HCT116 (cell line): ENCODE measurements around the gene CIB4. TPM values are rescaled to one million over a fixed set of nuclear protein-coding genes. Genes with fewer than 3 reads are reported as not detected.

Experiments used
- ATAC-seq: fragments of 200-7000 bp; cut with Tn5 transposase; 2 replicates; pipeline ENCODE4 v1.9.1; 2020; ENCODE audit warnings: mild to moderate bottlenecking, moderate library complexity
- BruUV-seq: library from RNA; stranded (reverse); fragments of 400-500 nt; replicated peaks from 2 replicates; lab custom pipeline; 2021; lab: Mats Ljungman, UMichigan
- CTCF ChIA-PET: fragments of 300-600 bp; sonication (Branson Sonifier 250); formaldehyde crosslinking; loops from one replicate; lab custom pipeline; 2021; ENCODE audit warnings: antibody characterized with exemption; lab: Charles Lee
- POLR2A ChIA-PET: fragments of 300-600, 350-600 bp; sonication (Branson Sonifier 250); formaldehyde crosslinking; loops from one replicate; lab custom pipeline; 2021; ENCODE audit warnings: antibody characterized with exemption; lab: Charles Lee
- RAD21 ChIA-PET, 2 experiments: fragments of 300-600 bp; sonication (Branson Sonifier 250); formaldehyde crosslinking; loops; one replicate each; lab custom pipeline; 2023; ENCODE audit warnings: low total read pairs in 2 of 2; ENCODE audit not compliant: uncharacterized antibody in 2 of 2, unreplicated experiment in 2 of 2, low non-redundant PET in 1 of 2; lab: Charles Lee
- DNase-seq: peaks from one replicate; pipeline ENCODE4 v3.0.0-alpha.2; 2010; ENCODE audit warnings: low read depth, low spot score
- H2AFZ ChIP-seq: fragments of 200-600 bp; shearing (Covaris generic), sonication (generic); 2 replicates; pipeline ENCODE4 v1.6.1; 2017; ENCODE audit warnings: low read depth, mixed run types, mixed read lengths, antibody characterized with exemption, low read length; ENCODE audit not compliant: poor library complexity, severe bottlenecking
- H3K27ac ChIP-seq: 2 replicates; pipeline ENCODE4 v1.5.1; 2012; ENCODE audit warnings: low read depth, low read length
- H3K27me3 ChIP-seq: fragments of 200-600 bp; sonication (generic); 2 replicates; pipeline ENCODE4 v1.6.1; 2016; ENCODE audit warnings: mixed run types, low read length, mixed read lengths; ENCODE audit not compliant: insufficient read depth
- H3K36me3 ChIP-seq, 2 experiments: fragments of 200-500 bp in 1 of 2; fragments of 200-600 bp in 1 of 2; sonication (Bioruptor generic) in 1 of 2; sonication (generic) in 1 of 2; 2 replicates each; pipeline versions ENCODE4 v1.5.1 to v1.6.1; 2014 to 2016; ENCODE audit warnings: low read length in 2 of 2, inconsistent platforms in 1 of 2, mixed read lengths in 1 of 2, mixed run types in 1 of 2; ENCODE audit not compliant: insufficient read depth in 2 of 2, control insufficient read depth in 1 of 2
- H3K4me1 ChIP-seq, 2 experiments: fragments of 200-600 bp in 1 of 2; sonication (generic) in 1 of 2; 2 replicates each; pipeline versions ENCODE4 v1.5.1 to v1.6.1; 2012 to 2017; ENCODE audit warnings: low read length in 2 of 2, inconsistent platforms in 1 of 2, mild to moderate bottlenecking in 1 of 2, mixed read lengths in 1 of 2, mixed run types in 1 of 2, moderate library complexity in 1 of 2; ENCODE audit not compliant: insufficient read depth in 2 of 2, control insufficient read depth in 1 of 2
- H3K4me2 ChIP-seq: fragments of 200-600 bp; sonication (generic); 2 replicates; pipeline ENCODE4 v1.6.1; 2017; ENCODE audit warnings: mixed run types, low read length, mixed read lengths
- H3K4me3 ChIP-seq, 2 experiments: fragments of 200-600 bp in 1 of 2; sonication (generic) in 1 of 2; replicated peaks in 1 of 2; 2 replicates each; pipeline ENCODE4 v1.5.1; 2011 to 2016; ENCODE audit warnings: low read length in 2 of 2, control low read depth in 1 of 2, low read depth in 1 of 2, mild to moderate bottlenecking in 1 of 2, mixed read lengths in 1 of 2, mixed run types in 1 of 2
- H3K79me2 ChIP-seq: fragments of 200-600 bp; sonication (generic); 2 replicates; pipeline ENCODE4 v1.6.1; 2017; ENCODE audit warnings: mild to moderate bottlenecking, mixed run types, low read length, moderate library complexity, mixed read lengths; ENCODE audit not compliant: insufficient read depth
- H3K9ac ChIP-seq: fragments of 200-600 bp; sonication (generic); 2 replicates; pipeline ENCODE4 v1.6.1; 2016; ENCODE audit warnings: low read length, mixed read lengths
- H3K9me2 ChIP-seq: fragments of 200-600 bp; sonication (generic), shearing (Covaris generic); 2 replicates; pipeline ENCODE4 v1.6.1; 2017; ENCODE audit warnings: mixed run types, mild to moderate bottlenecking, moderate library complexity; ENCODE audit not compliant: insufficient read depth
- H3K9me3 ChIP-seq, 2 experiments: fragments of 200-500 bp in 1 of 2; fragments of 200-600 bp in 1 of 2; sonication (Bioruptor generic) in 1 of 2; sonication (generic) in 1 of 2; 2 replicates each; pipeline ENCODE4 v1.6.1; 2014 to 2017; ENCODE audit warnings: low read length in 2 of 2, mixed read lengths in 2 of 2, inconsistent platforms in 1 of 2, low read depth in 1 of 2, mild to moderate bottlenecking in 1 of 2, mixed run types in 1 of 2, moderate library complexity in 1 of 2; ENCODE audit not compliant: control insufficient read depth in 1 of 2, insufficient read depth in 1 of 2
- H4K20me1 ChIP-seq: fragments of 200-600 bp; sonication (generic), shearing (Covaris generic); 2 replicates; pipeline ENCODE4 v1.6.1; 2017; ENCODE audit warnings: mixed run types, mild to moderate bottlenecking, moderate library complexity; ENCODE audit not compliant: insufficient read depth
- CEBPB ChIP-seq: IDR thresholded peaks from 2 replicates; pipeline ENCODE4 v1.6.1; 2012; ENCODE audit warnings: low read depth
- CTCF ChIP-seq, 3 experiments: fragments of 200-600 bp in 1 of 3; sonication (generic) in 1 of 3; IDR thresholded peaks in 2 of 3; conservative IDR thresholded peaks in 1 of 3; 2 replicates each; pipeline ENCODE4 v1.5.1; 2012 to 2017; ENCODE audit warnings: low read depth in 2 of 3, low read length in 2 of 3, antibody characterized with exemption in 1 of 3, borderline replicate concordance in 1 of 3, control low read depth in 1 of 3, mild to moderate bottlenecking in 1 of 3, mixed read lengths in 1 of 3, mixed run types in 1 of 3, moderate library complexity in 1 of 3; ENCODE audit not compliant: insufficient read depth in 1 of 3
- EZH2phosphoT487 ChIP-seq: fragments of 200-600 bp; IDR thresholded peaks from 2 replicates; pipeline ENCODE4 v1.6.1; 2018; ENCODE audit warnings: antibody characterized with exemption, borderline replicate concordance
- JUND ChIP-seq: IDR thresholded peaks from 2 replicates; pipeline ENCODE4 v1.6.1; 2012
- POLR2AphosphoS5 ChIP-seq: IDR thresholded peaks from 2 replicates; pipeline ENCODE4 v1.6.1; 2011; ENCODE audit warnings: mild to moderate bottlenecking, low read depth, low read length, moderate library complexity
- SIN3A ChIP-seq: IDR thresholded peaks from 2 replicates; pipeline ENCODE4 v1.6.1; 2012; ENCODE audit warnings: low read depth
- YY1 ChIP-seq: IDR thresholded peaks from 2 replicates; pipeline ENCODE4 v1.6.1; 2011; ENCODE audit warnings: low read length, low read depth, moderate library complexity, mild to moderate bottlenecking; ENCODE audit not compliant: insufficient replicate concordance; ENCODE audit errors: extremely low read depth
- ZBTB33 ChIP-seq: IDR thresholded peaks from 2 replicates; pipeline ENCODE4 v1.6.1; 2011; ENCODE audit warnings: mild to moderate bottlenecking, low read length, moderate library complexity; ENCODE audit not compliant: insufficient replicate concordance; ENCODE audit errors: extremely low read depth
- ZFX ChIP-seq: fragments of 450-650 bp; IDR thresholded peaks from 2 replicates; pipeline ENCODE4 v1.6.1; 2017
- intact Hi-C: fragments of 100-400 bp; cut with micrococcal nuclease; formaldehyde crosslinking; loops from 2 replicates; pipeline ENCODE4 v1.10.0; 2022
- total RNA-seq: library from RNA; stranded (reverse); gene quantifications from one replicate; pipeline ENCODE4 v1.2.1, GENCODE V29; 2021; ENCODE audit not compliant: unreplicated experiment
- TF ChIP-seq, protein P1 (sequence below): IDR thresholded peaks from 2 replicates; pipeline ENCODE4 v1.6.1; 2012
- TF ChIP-seq, protein P2 (sequence below): IDR thresholded peaks from 2 replicates; pipeline ENCODE4 v1.6.1; 2012

The CIB4 gene
- total RNA-seq, 1 experiment from 2014 or later, result not detected

- no TSS peak for BruUV-seq
- H3K9me3 ChIP-seq, result no peaks in the 10 kb centered on the region
- no peaks in the 10 kb centered on the region for H3K9me2 ChIP-seq
- ChIA-PET POLR2A (no interaction called here), CTCF (no interaction called here), RAD21 (no interaction called here)
- TF ChIP-seq, protein P1, sequence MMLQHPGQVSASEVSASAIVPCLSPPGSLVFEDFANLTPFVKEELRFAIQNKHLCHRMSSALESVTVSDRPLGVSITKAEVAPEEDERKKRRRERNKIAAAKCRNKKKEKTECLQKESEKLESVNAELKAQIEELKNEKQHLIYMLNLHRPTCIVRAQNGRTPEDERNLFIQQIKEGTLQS, result no peak
- TF ChIP-seq, protein P2, sequence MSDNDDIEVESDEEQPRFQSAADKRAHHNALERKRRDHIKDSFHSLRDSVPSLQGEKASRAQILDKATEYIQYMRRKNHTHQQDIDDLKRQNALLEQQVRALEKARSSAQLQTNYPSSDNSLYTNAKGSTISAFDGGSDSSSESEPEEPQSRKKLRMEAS, result no peak
- no peak for TF ChIP-seq ZBTB33
- no peak for TF ChIP-seq CEBPB
- TF ChIP-seq SIN3A, result no peak
- H3K27me3 ChIP-seq, result no peaks in the 10 kb centered on the region
- intact Hi-C loops, result no loop called here
- no peak overlapping the region for H3K4me3 ChIP-seq
- no peaks in the 10 kb centered on the region for H4K20me1 ChIP-seq
- H3K36me3 ChIP-seq, result no peaks in the 10 kb centered on the region
- H3K27ac ChIP-seq, result no peak overlapping the region
- DNase-seq (no peak), ATAC-seq (no peak)
- peaks cover 0 to 3% of the 10 kb centered on the region in 2 experiments; a peak in 1 of 4 replicates for H3K4me1 ChIP-seq
- no peaks in the 10 kb centered on the region for H3K79me2 ChIP-seq
- no peak overlapping the region for H3K9ac ChIP-seq
- H2AFZ ChIP-seq, result no peak overlapping the region
- no peak overlapping the region for H3K4me2 ChIP-seq
These were observed 98.3 kb downstream of the CIB4 start for GRCh38 chr2:26542676-26543505.

DNA sequence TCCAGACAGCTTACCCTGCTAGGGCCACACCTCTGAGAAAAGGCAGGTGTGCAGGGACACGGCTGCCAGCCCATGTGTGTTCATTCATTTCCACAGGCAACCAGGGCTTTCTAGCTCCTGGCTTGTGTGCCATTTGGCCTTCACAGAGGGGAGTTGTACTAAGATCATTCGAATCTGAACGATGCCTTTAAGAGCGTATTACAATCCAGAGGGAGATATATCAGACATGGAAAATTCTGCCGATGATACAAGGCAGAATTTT, 99.0 kb downstream of the CIB4 start:
- no peaks in the 10 kb centered on the region for H4K20me1 ChIP-seq
- H3K9me3 ChIP-seq, result no peaks in the 10 kb centered on the region
- no peak overlapping the region for H3K27ac ChIP-seq
- intact Hi-C loops, result no loop called here
- H3K4me3 ChIP-seq, result no peak overlapping the region
- no peak overlapping the region for H3K4me2 ChIP-seq
- ChIA-PET RAD21 (no interaction called here), POLR2A (no interaction called here), CTCF (no interaction called here)
- H3K79me2 ChIP-seq, result no peaks in the 10 kb centered on the region
- BruUV-seq, result no TSS peak
- ATAC-seq (no peak), DNase-seq (no peak)
- H3K9ac ChIP-seq, result no peak overlapping the region
- H3K27me3 ChIP-seq, result no peaks in the 10 kb centered on the region
- TF ChIP-seq, protein P1, result no peak
- TF ChIP-seq CTCF (IDR thresholded peaks at IDR 0.05 in 2 of 3, conservative IDR thresholded peaks at IDR 0.05 in 1 of 3; ENCODE audit: borderline replicate concordance in 1 of 3, insufficient read depth in 1 of 3, low read depth in 2 of 3, low read length in 2 of 3) (no peak), JUND (no peak), ZFX (no peak), EZH2phosphoT487 (no peak), YY1 (no peak), CEBPB (no peak), ZBTB33 (no peak), POLR2AphosphoS5 (no peak)
- peaks cover 0 to 3% of the 10 kb centered on the region in 2 experiments; a peak in 1 of 4 replicates for H3K4me1 ChIP-seq
- no peaks in the 10 kb centered on the region for H3K9me2 ChIP-seq
- H3K36me3 ChIP-seq, result no peaks in the 10 kb centered on the region
- H2AFZ ChIP-seq, result no peak overlapping the region
